Femur (tissue), 1 donor: ENCODE results near the gene DZIP3.
"Not testable (repeated sequence)": the region's sequence is repeated elsewhere in the genome, so short reads cannot be mapped to it uniquely, and the experiment has no call there.

ENCODE experiments used
- DNase-seq: peaks from one replicate; pipeline ENCODE4 v3.0.0-alpha.2; 2017

The DZIP3 gene

DNA sequence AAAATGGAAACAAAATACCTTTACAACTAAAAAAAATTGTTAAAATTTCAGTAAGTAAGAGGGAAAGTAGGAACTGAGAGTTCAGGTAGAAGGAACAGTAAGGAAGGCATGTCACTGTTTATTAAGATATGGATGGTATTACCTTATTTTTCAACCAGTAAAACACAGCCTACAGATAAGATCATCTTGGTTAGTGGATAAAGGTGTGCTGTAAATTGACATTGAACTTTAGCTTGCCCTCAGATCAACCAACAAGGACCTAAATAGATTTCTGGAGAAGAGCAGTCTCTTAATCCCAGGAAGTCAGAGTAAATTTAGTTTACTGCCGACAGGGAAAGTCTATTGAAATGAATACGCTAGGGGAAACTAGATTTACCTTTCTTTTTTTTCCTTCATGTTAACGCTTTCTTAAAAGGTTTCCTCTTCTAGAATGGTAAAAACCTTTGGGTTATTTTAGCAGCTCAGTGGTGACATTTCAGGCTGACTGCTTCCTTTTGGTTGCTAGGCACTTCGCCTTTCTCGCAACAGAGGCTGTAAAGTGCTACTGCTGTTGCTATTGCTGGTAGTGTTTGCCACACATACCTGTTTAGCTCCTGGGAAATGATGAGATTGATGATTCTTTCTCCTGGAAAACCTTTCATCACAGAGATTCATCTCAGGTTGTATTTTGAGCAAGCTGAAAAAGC lies 12.9 kb downstream of the DZIP3 start:
- DNase-seq, result no peak

DNA sequence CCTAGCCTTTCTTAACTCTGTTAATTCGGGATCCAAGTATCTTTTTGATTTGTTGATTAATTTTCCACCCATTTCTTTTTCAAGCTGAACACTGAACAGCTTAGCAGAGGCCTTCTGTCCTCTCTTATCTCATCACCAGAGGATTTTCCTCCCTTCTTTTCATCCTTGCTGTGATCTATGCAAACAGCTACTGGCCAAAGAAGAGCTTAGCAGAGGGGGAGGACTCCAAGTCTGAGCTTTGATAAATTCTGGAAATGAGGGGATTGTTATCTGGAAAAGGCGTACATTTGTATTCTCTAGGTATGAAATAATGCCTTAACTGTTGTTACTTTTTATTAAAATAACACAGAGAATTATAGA lies 13.4 kb downstream of the DZIP3 start:
- no peak for DNase-seq

GRCh38 chr3:108603691-108604090 lies 14.2 kb downstream of the DZIP3 start:
- no peak for DNase-seq

DNA sequence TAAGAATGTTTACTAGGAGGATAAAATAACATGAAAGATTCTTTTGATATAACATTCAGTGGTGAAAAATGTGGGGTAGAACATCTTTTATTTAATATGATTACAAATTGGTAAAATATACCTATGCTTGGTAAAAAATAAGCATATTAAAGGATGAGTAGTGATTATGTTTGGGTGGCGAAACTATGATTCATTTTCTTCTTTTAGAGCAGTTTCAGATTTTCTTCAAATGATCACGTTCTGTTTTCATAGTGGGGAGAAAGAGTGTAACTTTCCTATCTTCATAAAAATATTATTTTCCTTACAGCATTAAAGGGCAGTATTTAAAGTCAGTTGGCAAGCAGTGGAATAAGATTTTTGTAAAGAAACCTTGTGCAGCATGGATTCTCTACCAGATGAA lies 15.5 kb downstream of the DZIP3 start:
- no peak for DNase-seq

GRCh38 chr3:108605491-108605890 lies 16.0 kb downstream of the DZIP3 start:
- DNase-seq, result no peak

GRCh38 chr3:108608750-108609149 lies 19.2 kb downstream of the DZIP3 start:
- no peak for DNase-seq

DNA sequence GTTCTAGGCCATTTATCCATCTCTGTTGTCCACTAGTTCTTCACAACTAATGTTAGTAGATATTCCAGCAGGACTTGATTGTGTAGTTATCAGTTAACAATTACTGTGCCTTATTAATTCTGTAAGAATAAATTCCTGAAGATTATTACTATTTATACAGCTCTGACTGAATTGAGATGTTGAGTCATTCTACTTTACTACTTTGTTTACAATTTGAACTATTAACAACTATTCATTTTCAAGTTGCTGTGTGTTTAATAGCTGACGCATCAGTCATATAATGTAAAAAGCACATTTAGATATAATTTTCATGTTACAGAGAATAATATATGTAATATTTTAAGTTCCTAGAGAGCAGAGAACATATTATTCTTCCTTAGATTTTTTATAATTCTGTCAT lies 21.1 kb downstream of the DZIP3 start:
- DNase-seq, result no peak

DNA sequence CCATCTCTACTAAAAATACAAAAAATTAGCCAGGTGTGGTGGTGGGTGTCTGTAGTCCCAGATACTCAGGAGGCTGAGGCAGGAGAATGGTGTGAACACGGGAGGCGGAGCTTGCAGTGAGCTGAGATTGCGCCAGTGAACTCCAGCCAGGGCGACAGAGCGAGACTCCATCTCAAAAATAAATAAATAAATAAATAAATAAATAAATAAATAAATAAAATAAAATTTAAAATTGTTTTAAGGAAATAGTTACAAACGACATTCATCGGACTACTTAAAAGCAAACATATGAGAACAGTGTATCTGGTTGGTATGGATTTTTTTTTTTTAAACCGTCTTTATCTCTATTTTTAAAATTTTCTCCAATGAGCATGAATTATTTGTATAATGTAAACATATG lies 26.6 kb downstream of the DZIP3 start:
- DNase-seq, result not testable (repeated sequence)

- no peak for DNase-seq
These were observed 30.7 kb downstream of the DZIP3 start for GRCh38 chr3:108620250-108620649.

- no peak for DNase-seq
These were observed 34.0 kb downstream of the DZIP3 start for GRCh38 chr3:108623504-108623903.

GRCh38 chr3:108629974-108630373 lies 40.5 kb downstream of the DZIP3 start:
- DNase-seq, result no peak

GRCh38 chr3:108642526-108642925 lies 53.0 kb downstream of the DZIP3 start:
- DNase-seq, result no peak

- DNase-seq, result no peak
These were observed 55.8 kb downstream of the DZIP3 start for GRCh38 chr3:108645364-108645763.

GRCh38 chr3:108655664-108656063 lies 66.1 kb downstream of the DZIP3 start:
- DNase-seq, result not testable (repeated sequence)

GRCh38 chr3:108661699-108662098 lies 72.2 kb downstream of the DZIP3 start:
- DNase-seq, result no peak

GRCh38 chr3:108662142-108662738 lies 72.7 kb downstream of the DZIP3 start:
- DNase-seq, result peak; percentile 36

DNA sequence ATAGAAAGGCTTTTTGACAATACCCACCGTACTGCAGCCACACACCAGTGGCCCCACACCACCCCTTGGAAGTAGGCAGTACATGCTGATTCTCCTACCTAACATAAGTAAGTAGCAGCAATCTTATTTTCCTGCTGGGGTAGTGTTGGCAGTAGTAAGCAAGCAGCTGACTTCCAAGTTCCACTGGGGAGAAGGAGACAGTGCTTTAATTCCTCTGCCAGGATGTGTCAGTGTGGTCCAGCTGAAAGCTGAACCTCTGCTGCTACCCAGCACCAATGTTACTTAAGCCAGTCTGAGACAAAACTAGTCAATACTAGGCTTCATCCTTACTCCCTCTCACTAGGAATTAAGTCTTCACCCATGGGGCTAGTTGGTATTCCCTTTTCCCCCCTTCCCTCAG lies 74.7 kb downstream of the DZIP3 start:
- no peak for DNase-seq

- DNase-seq, result no peak
These were observed 77.8 kb downstream of the DZIP3 start for GRCh38 chr3:108667312-108667711.

- no peak for DNase-seq
These were observed 79.7 kb downstream of the DZIP3 start for GRCh38 chr3:108669208-108669607.

DNA sequence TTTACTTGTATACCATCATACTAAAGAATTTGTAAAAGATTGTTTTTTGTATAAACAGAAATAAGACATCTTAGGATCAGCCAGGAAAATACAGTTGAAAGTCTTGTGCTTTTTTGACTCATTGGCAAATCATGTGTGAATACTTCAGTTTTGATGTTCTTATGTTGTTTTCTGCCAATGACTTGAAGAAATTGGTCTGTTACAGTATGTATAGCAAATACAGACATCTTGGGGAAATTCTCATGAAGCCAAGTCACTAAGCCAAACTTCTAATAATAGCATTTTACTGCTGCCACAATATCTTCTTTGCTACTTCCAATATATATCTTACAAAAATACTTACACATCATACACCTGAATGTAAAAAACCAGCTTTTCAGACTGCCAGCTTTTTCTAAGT lies 83.2 kb downstream of the DZIP3 start:
- no peak for DNase-seq

- DNase-seq, result no peak
These were observed 84.6 kb downstream of the DZIP3 start for GRCh38 chr3:108673988-108674661.

DNA sequence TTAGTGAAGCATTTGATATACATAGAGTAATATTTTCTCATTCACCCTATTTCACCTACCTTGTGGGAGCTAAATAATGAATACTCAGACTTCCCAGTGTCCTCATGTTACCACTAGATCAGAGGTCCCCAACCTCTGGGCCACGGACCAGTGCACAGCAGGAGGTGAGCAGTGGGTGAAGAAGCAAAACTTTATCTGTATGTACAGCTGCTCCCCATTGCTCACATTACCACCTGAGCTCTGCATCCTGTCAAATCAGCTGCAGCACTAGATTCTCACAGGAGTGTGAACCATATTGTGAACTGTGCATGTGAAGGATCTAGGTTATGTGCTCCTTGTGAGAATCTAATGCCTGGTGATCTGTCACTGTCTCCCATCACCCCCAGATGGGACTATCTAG lies 88.3 kb downstream of the DZIP3 start:
- no peak for DNase-seq

DNA sequence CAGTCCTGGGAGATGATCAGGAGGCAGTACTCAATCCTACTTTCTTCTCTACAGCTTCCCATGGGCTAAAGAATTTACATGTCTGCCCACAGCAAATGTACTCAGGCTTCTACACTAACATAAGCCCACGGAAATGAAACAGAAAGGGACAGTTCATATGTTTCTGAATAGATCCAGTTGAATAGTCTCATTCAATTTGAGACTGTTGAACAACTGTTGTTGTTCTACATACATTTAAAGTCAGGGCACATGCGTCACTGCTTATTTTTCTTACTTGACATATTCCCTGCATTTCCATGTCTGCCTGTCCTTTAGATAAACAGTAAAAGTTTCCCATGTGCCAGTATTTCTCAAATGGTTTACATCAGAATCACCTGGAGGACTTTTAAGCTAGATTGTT lies 102.8 kb downstream of the DZIP3 start:
- DNase-seq, result not testable (repeated sequence)

GRCh38 chr3:108698461-108698860 lies 108.9 kb downstream of the DZIP3 start:
- no peak for DNase-seq

DNA sequence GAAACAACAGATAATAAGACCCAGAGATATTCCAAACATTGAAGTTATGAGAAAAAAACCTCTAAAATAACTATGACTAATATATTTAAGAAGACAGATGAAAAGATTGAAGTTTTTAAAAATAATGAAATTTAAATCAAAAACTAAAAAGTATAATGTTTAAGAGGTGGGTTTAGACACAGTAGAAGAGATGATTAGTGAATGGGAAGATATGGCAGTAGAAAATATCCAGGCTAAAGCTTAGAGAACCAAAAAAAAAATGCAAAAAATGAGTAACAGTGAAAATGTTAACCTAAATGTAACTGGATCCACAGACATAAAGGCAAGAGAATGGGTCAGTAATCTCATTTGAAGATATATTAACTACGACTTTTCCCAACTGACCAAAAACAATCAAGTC lies 115.5 kb downstream of the DZIP3 start:
- DNase-seq, result no peak
